Bone marrow (tissue), 2 donors: ENCODE measurements around the gene ILF3.
A peak's percentile ranks its signal among the peaks of the same experiment; 100 is the strongest.
"Not testable (repeated sequence)": the region's sequence is repeated elsewhere in the genome, so short reads cannot be mapped to it uniquely, and the experiment has no call there.

Experiments used
- DNase-seq, 2 donors: peaks; one replicate each; lab custom pipeline; 2025; lab: John Stamatoyannopoulos, UW

The ILF3 gene

GRCh38 chr19:10642473-10643171 is 11.5 kb upstream of the ILF3 start:
- no peak for DNase-seq

- no peak for DNase-seq
These were observed 10.8 kb upstream of the ILF3 start for GRCh38 chr19:10643172-10643967.

- DNase-seq = no peak
These were observed 10.2 kb upstream of the ILF3 start for GRCh38 chr19:10643968-10644259.

- peak; percentile 43 to 71 for DNase-seq
These were observed 9.7 kb upstream of the ILF3 start for GRCh38 chr19:10644260-10645007.

- no peak for DNase-seq
These were observed 7.5 kb upstream of the ILF3 start for GRCh38 chr19:10646456-10647159.

GRCh38 chr19:10648360-10648759 is 5.8 kb upstream of the ILF3 start:
- no peak for DNase-seq

GRCh38 chr19:10651851-10652250 is 2.3 kb upstream of the ILF3 start:
- no peak for DNase-seq

GRCh38 chr19:10653482-10653731 is 739 bp upstream of the ILF3 start:
- DNase-seq = no peak

GRCh38 chr19:10654610-10655456 is 687 bp downstream of the ILF3 start:
- peak in 1 of 2 donors; percentile 13 for DNase-seq

GRCh38 chr19:10655457-10656312 is 1.5 kb downstream of the ILF3 start:
- no peak for DNase-seq

GRCh38 chr19:10660346-10660745 is 6.2 kb downstream of the ILF3 start:
- DNase-seq = no peak

- no peak for DNase-seq
These were observed 7.8 kb downstream of the ILF3 start for GRCh38 chr19:10661946-10662345.

- DNase-seq = no peak
These were observed 8.5 kb downstream of the ILF3 start for GRCh38 chr19:10662384-10663251.

- not testable (repeated sequence) for DNase-seq
These were observed 9.1 kb downstream of the ILF3 start for GRCh38 chr19:10663252-10663563.

- no peak for DNase-seq
These were observed 13.7 kb downstream of the ILF3 start for GRCh38 chr19:10667867-10668266.

- no peak for DNase-seq
These were observed 15.1 kb downstream of the ILF3 start for GRCh38 chr19:10669246-10669645.

- DNase-seq = no peak
These were observed 16.0 kb downstream of the ILF3 start for GRCh38 chr19:10670182-10670581.

GRCh38 chr19:10670876-10671804 is 17.0 kb downstream of the ILF3 start:
- DNase-seq = no peak

GRCh38 chr19:10671922-10672321 is 17.8 kb downstream of the ILF3 start:
- DNase-seq = not testable (repeated sequence)
